NCI-H460 (cell line): ENCODE results near the gene LCTL. TPM values are rescaled to one million over a fixed set of nuclear protein-coding genes. Genes with fewer than 3 reads are reported as not detected.

Experiments used
- DNase-seq: peaks from one replicate; pipeline ENCODE4 v3.0.0-alpha.2; 2016; ENCODE audit warnings: low read depth; ENCODE audit errors: extremely low read depth
- total RNA-seq: library from RNA; depleted of rRNA; stranded (reverse); fragments of >200 nt; shearing (Covaris generic); gene quantifications from 2 replicates; pipeline ENCODE4 v1.2.3, GENCODE V29; 2014

Gene LCTL
- total RNA-seq, 1 experiment from 2014 or later: not detected

DNA sequence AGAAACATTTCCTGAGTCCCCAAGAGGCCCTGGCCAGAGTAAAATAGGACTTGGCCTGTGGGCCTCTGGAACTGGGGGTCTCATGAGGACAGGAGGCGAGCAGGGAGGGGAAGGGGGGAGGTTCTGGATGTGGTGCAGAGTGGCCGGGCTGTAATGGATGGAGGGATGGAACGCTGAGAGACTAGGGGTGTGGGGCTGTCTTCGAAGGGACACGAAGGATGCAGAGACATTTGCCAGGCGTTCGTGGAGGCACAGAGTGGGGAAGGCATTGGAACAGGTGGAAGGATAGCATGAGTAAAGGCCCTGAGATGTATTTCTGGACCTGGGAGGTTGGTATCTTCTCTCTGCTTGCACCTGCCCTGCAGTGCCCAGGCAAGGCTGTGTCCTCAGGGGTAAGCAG is 2.1 kb upstream of the LCTL start:
- DNase-seq: no peak

DNA sequence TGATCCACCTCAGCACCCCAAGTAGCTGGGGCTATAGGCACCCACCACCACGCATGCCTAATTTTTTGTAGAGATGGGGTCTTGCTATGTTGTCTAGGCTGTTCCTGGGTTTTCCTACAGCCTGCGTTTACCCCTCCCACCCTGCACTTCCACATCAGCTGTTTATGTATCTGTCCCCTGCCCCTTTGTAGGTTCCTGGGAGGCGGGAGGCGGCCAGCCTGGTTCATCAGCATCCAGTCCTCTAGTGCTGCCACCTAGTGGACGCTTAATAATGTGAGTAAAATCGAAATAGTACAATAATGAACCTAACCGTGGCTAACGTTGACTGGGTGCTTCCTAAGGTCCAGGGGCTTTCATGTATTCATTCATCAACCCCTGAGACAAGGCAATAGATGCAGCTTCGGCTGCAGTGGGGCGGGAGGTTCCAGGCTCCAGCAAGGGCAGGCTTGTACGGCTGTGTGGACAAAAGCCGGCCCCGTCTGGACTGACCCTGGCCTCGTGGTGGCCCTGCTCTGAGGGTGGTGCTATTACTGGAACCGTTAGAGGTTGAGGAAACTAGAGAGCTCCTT is 1.2 kb upstream of the LCTL start:
- peak; percentile 66 for DNase-seq

DNA sequence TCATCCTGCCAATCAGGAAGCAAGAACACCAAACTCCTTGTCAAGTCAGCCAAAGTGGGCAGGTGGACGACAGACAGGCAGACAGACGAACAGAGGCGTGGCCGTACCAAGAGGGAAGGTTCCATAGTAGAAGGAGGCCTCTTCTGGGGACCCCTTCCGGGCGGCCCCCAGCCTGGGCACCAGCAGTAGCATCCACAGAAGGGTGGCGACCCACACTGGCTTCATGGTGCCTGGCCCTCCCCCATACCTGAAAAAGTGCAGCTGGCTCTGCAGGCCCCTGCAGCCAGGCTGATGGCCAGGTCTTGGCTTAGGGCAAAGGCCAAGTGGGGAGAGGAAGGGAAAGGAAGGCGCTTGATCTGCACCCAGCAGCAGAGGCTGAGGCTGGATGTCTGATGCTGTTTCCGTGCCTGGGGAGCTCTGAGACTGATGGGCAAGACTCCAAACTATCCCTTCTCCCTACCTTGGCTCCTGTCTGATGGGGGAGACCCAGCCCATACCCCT is 607 bp downstream of the LCTL start:
- no peak for DNase-seq

DNA sequence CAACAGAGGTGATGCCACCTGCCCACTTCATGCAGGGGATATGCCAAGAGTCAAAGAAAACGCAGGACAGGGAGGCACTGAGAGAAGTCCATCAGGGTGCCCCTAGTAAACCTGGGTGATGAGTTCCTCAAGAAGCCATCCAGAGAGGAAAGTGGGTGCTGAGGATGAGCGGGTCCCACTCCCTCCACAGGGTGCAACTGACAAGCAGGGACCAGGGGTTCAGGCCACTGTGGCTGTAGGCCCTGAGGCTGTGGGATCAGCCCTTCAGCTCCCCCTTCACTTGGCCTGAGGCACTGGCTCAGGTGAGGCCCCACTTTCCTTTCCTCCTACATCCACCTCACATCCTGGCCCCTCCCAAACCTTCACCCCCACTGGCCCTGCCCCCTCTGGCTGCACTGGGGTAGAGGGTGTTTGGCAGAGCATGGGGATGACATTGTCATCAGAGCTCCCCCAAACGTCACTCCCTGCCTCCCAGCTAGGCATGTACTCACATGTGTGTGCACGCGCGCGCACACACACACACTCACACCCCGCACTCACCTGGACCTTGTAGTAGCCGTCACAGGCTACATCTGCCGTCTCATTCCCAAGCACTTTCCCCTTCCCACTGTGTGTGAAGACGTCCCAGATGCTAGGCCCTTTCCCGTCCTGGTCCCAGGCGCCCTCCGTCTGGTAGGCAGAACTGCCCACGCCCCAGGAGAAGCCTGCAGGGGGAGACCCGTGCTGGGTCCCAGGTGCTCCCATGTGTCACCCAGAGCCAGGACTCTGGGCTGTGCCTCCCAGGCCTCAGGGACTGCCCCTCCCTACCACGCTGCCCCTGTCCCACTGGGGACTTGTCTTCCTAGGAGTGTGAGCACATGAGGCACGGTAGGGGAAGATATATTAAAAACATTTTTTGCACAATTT is 1.4 kb downstream of the LCTL start:
- DNase-seq: no peak

DNA sequence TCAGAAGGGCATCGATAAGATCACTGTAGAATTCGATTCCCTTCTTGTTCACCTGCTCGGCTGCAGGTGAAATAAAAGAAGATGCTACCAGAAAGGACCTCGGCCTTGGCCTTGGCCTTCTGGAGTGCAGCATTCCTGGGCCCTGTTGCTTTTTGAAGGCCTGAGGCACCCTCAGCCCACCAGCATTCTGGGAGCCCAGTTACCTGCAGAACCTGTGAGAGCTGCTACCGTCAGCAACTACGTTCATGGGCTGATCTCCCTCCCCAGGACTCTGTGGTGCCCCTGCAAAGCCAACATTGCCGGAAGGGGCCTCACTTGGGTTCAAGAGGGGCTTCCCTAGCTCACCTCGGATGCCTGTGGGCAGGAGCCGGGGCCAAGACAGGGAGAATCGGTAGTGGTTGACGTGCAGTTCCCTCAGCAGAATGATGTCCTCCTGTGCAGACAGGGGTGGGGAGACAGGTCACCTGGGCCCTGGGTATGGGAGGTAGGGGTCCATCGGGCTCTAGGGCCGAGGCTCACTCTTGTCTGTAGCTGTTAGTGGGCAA is 2.2 kb downstream of the LCTL start:
- DNase-seq: no peak

DNA sequence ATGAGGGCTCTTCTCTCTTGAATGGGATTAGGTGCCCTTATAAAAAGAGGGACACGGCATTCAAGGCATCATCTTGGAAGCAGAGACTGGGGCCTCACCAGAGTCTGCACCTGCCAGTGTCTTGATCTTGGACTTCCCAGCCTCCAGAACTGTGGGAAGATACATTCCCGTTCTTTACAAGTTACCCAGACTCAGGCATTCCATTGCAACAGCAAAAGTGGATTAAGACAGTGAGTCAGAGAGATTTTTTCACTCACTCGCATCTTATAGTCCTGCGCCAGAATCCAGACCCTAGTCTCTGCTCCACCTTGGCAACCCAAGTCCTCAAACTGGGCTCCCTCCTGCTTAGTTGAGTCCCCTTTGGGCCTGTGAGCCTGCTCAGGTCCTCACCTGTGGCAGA is 2.7 kb downstream of the LCTL start:
- DNase-seq: no peak

DNA sequence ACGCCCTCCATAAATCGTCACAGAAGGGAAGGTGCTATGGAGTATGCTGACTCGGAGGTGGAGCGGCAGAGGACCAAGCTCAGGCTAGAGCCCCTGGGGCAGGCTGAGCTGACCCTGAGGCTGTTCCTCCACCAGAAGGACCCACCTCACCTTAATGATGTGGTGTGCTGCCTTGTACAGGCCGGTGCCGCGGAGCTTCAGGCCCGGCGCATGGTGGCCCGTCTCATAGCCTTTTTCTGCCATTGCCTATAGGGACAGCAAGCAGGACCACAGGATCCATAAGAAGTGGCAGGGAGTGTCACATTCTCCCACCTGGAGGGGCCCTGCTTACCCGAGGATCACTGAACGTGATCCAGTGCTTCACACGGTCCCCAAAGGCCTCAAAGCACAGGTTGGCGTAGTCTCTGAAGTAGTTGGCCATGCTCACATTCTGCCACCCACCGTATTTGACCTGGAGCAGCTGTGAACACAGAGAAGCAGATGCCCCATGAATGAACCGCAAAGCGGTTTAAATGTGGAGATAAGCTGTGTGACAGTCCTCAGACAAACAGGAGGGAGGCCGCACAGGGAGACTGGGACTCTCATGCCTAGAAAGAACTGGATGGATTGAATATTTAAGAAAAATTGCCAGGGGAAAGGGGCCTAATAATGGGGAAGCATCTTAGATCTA is 4.8 kb downstream of the LCTL start:
- no peak for DNase-seq

DNA sequence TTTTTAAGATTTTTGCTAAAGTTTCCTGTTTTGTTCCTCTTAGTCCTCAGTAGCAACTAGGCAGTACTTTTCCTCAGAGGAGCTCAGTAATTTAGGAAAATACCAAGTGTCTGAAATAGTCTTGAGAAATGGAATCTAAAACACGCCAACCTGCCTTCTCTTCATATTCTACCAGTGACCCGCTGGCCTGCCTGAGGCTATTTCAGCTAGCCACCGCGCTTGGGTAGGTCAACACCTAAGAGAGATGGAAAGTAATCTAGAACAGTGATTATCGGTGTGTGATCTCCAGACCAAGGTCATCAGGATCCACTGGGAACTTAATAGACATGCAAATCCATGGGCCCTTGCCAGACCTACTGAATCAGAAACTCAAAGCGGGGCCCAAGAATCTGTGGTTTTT is 7.5 kb downstream of the LCTL start:
- no peak for DNase-seq

DNA sequence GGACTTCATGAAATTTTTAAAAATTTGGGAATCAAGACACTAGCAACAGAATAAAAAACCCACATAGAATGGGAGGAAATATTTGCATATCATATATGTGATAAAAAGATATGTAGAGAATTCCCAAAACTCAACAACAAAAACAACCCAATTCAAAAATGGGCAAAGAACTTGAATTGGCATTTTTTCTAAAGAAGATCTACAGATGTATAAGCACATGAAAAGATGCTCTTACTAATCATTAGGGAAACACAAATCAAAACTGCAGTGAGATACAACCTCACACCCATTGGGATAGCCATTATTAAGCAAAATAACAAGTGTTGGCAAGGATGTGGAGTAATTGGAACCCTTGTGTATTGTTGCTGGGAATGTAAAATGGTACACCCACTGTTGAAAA is 10.1 kb downstream of the LCTL start:
- DNase-seq: no peak

DNA sequence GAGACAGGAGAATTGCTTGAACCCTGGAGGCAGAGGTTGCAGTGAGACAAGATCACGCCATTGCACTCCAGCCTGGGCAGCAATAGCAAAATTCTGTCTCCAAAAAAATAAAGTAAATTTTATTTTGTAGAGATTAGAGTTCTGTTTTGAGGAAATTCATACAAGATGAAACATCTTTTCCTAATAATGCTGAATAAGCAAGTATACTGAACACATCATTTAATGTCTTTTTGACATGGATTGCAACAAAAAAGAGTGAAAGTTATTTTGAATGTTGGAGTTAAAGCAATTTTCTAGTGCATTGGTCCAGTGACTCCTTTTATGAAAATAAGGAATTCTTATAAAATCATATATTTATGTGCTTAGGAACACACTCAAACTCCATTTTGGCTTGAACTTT is 20.5 kb downstream of the LCTL start:
- no peak for DNase-seq

DNA sequence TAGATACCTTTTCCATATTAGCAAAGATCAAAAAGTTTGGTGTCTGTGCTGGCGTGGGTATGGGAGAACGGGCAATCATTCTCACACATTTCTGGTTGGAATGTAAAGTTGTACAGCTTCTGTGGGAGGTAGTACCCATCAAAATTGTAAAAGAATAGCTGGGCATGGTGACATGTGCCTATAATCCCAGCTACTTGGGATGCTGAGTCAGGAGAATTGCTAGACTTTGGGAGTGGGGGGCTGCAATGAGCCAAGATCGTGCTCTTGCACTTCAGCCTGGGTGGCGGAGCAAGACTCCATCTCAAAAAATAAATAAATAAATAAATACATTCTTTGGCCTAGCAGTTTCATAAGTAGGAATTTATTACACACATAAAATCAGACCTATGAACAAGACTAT is 22.9 kb downstream of the LCTL start:
- no peak for DNase-seq

DNA sequence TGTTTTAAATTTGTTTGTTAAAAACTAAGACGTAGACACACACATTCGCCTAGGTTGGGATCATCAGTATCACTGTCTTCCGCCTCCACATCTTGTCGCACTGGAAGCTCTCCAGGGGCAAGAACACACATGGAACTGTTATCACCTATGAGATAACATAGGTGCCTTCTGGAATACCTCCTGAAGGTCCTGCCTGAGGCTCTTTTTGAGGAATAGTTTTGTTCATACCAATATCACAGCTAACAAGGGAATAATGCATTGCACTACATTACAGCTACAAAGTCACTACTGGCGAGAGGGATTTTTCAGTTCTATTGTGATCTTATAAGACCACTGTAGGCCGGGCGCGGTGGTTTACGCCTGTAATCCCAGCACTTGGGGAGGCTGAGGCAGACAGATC is 30.7 kb downstream of the LCTL start:
- DNase-seq: no peak

DNA sequence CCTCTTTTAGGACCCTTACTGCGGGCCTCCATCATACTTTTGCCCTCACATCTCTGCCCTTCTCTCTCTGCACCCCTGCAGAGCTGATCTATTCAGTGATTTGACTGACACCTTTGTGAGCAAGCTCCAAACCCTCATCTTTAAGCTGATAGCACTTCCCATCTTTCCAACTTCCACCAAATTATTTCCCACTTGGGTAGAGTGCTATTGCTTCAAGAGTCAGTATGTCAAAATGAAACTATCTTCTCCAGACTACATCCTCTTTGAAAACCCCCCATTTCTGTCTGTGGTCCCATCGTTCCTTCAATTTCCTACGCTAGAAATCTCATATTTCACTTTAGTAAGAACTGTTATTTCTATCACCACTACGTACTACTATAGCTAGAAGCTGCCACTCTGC is 41.0 kb downstream of the LCTL start:
- DNase-seq: no peak

DNA sequence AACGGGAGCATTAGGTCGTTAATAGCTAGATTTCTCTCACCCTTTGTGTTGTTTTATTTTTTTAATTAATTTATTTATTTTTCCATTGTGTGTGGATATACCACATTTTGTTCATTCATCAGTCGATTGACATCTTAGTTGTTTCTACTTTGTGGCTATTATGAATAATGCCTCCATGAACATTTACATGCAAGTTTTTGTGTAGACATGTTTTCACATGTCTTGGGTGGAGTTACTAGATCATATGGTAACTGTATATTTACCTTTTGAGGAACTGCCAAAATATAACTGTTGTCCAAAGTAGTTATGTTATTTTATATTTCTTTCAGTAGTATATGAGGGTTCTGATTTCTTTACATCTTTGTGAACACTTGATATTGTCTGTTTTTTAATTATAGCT is 41.9 kb downstream of the LCTL start:
- DNase-seq: no peak

DNA sequence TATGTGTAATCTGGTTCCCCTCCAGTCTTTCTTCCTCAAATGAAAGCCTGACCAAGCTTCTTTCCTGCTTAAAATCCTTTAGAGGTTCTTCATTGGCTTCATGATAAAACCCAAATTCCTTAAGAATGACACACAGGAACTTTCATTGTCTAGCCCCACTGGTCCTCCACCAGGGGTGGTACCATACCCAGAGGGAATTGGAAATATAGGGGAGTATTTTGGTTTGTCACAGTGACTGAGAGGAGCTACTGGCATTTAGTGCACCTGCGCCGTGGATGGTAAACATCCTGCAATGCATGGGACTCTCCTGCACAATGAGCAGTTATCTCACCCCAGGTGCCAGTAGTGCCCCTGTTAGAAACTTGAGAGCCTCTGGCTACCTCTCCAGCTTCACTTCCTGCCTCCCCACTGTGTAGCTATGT is 49.9 kb downstream of the LCTL start:
- DNase-seq: no peak

DNA sequence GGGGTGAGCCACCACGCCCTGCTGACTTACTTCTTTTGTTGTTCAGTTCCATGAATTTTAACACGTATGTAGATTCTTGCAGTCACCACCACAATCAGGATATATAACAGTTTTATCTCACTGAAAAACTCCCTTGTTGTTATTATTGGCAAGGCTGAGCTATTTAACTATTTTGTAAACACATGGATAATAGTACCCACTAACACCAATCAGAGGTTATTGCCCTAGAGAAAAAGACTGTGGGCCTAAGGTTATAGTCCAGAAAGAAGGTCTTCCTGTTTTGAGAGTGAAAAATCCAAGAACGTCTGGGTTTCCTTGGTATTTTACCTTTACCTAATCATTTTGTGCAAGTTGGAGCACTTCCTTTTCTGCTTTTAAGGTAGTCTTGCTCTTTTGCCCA is 51.2 kb downstream of the LCTL start:
- no peak for DNase-seq

DNA sequence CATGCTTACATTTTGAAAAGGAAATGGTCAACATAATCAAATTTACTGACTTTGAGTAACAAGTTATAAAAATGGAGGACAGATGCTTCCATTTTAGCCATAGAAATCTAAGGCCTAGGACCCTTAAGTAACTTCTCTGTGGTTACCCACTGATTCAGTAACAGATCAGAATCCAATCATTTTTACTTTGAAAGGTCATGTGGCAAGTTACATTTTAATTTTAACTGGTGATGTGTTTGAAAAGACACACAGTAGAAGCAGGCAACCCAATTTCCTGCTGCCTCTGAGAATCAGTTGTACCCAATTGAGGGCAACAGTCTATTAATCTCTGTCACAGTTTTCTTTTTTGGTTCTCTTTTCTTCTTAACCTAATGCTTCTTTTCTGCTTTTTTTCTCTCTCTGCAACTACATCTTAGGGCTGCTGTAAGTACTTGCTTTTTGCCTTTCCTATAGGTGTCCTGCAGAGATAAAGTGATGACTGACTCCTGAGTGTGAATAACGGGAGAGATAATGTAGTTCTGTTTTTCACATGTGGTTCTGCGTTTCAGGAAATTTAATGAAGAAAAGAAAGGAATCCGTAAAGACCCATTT is 57.4 kb downstream of the LCTL start:
- no peak for DNase-seq

DNA sequence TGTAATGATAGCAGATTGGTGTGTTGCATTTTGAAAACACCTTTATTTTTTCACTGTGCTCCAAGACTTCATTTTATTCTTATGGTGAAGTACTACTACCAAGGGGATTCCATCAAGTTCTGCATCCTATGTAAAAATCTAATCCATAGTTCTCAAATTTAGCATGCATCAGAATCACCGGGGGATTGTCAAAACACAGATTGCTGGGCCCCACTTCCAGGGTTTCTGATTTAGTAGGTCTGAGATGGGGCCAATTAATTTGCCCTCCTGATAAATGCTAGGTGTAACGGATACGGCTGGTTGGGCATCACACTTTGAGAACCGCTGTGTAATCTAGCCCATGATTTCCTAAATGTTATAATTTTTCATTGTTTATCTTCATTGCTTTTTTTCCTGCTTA is 60.0 kb downstream of the LCTL start:
- no peak for DNase-seq

DNA sequence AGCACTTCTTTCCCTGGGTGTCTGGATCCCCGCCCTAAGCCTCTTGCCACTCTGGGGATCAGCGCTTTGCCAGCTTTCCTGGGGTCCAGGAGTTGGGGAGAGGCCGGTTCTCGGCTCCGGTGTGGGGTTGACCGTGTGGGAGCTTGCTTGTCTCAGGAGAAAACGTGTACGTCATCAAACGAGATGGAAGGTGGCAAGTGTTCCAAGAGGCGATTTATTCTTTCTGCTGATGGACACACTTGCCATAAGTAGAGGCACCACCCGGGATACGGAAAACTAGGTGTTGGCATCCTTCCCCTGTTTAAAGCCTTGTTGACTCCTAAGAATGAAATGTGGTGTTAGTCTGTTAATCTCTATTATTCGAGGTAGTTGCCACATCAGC is 60.4 kb downstream of the LCTL start:
- no peak for DNase-seq

DNA sequence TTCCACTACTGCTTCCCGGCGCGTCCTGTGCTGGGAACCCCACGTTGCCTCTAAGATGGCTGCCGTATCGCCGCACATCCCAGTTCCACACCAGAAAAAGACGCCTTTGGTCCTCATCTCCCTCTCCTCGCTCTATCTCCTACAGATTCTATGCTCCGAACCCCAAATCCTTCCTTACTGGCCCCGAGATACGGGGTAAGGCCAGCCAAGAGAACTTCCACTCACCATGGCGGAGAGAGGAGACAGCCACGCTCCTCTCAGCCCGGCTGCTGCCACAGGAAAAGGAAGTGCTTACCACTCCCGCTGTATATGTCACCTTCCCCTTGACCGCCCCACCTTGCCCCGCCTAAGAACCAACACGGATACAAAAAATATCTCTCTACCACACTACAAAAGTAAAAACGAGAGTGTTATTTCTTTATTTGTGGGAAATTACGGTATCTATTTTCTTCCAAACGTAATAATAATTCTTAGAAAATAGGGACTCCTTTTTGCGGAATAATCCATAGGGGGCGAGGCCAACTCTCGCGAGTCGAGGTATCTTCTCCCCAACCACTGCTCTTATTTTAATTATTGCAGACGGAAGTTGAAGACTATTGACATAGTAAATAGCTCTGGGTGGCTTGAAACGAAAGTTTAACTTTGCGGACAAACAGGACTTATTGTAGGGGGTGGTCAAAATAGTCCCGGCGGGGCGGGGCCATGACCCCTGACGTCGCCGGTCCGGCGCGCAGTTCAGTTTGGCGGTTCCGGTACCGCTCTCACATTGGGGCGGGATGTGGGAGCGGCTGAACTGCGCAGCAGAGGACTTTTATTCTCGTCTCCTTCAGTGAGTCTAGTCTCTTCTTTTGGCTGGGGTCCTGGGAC is 61.0 kb downstream of the LCTL start, which contains the start of the genes RPL4 and ZWILCH:
Gene RPL4 (minus strand): TSS at position 293 of the 867 bp plus-strand sequence. CDS start 65 bp downstream, at position 228.
Gene ZWILCH (plus strand): TSS at position 764 of the 867 bp plus-strand sequence. CDS start 13 bp downstream, at position 777.
- DNase-seq: peak; percentile 70
